ENCODE results near the gene ERCC3. TPM values are rescaled to one million over a fixed set of nuclear protein-coding genes. Genes with fewer than 3 reads are reported as not detected.

The ERCC3 gene
- total RNA-seq, 1 experiment from 2014 or later: 52.7 TPM

GRCh38 chr2:127218812-127219170, 75.2 kb downstream of the ERCC3 start (continued):
- TF ChIP-seq CTCF (IDR thresholded peaks at IDR 0.05 in 2 of 3, conservative IDR thresholded peaks at IDR 0.05 in 1 of 3; ENCODE audit: borderline replicate concordance in 1 of 3, insufficient read depth in 1 of 3, low read depth in 2 of 3, low read length in 2 of 3) (no peak), FOSL1 (IDR thresholded peaks at IDR 0.05; ENCODE audit: low read depth) (no peak)
- TF ChIP-seq, protein P1, sequence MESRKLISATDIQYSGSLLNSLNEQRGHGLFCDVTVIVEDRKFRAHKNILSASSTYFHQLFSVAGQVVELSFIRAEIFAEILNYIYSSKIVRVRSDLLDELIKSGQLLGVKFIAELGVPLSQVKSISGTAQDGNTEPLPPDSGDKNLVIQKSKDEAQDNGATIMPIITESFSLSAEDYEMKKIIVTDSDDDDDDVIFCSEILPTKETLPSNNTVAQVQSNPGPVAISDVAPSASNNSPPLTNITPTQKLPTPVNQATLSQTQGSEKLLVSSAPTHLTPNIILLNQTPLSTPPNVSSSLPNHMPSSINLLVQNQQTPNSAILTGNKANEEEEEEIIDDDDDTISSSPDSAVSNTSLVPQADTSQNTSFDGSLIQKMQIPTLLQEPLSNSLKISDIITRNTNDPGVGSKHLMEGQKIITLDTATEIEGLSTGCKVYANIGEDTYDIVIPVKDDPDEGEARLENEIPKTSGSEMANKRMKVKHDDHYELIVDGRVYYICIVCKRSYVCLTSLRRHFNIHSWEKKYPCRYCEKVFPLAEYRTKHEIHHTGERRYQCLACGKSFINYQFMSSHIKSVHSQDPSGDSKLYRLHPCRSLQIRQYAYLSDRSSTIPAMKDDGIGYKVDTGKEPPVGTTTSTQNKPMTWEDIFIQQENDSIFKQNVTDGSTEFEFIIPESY (IDR thresholded peaks at IDR 0.05; ENCODE audit: extremely low read depth, insufficient replicate concordance, low read length): no peak

- intact Hi-C loops (cut with micrococcal nuclease): no loop called here
- H3K27ac ChIP-seq (ENCODE audit: low read depth, low read length): no peak overlapping the region
- peak overlapping the region; percentile 24 for H3K4me2 ChIP-seq (ENCODE audit: low read length)
- no peak overlapping the region for H3K4me3 ChIP-seq (replicated peaks in 1 of 2; ENCODE audit: low read depth in 1 of 2, low read length in 2 of 2)
- H3K4me1 ChIP-seq (ENCODE audit: control insufficient read depth in 1 of 2, insufficient read depth in 2 of 2, low read length in 2 of 2): peaks cover 0 to 11% of the 10 kb centered on the region in 2 experiments; a peak in 1 of 4 replicates
- H3K9me3 ChIP-seq (ENCODE audit: control insufficient read depth in 1 of 2, insufficient read depth in 1 of 2, low read depth in 1 of 2, low read length in 2 of 2): no peaks in the 10 kb centered on the region
- no TSS peak for BruUV-seq (replicated peaks)
- H4K20me1 ChIP-seq (ENCODE audit: insufficient read depth): no peaks in the 10 kb centered on the region
- CTCF ChIA-PET: interaction anchor here (2.3 kb wide), 1 partner anchor 21 kb away, joined by 10 read pairs; no protein-coding TSS in a partner anchor
- H3K79me2 ChIP-seq (ENCODE audit: insufficient read depth, low read length): no peaks in the 10 kb centered on the region
- no peak overlapping the region for H3K9ac ChIP-seq (ENCODE audit: low read length)
- POLR2A ChIA-PET: no interaction called here
- DNase-seq (ENCODE audit: low read depth, low spot score) (peak; percentile 23), ATAC-seq (peak; percentile 83)
- no peaks in the 10 kb centered on the region for H3K9me2 ChIP-seq (ENCODE audit: insufficient read depth)
- no peaks in the 10 kb centered on the region for H3K36me3 ChIP-seq (ENCODE audit: control insufficient read depth in 1 of 2, insufficient read depth in 2 of 2, low read length in 2 of 2)
- H2AFZ ChIP-seq (ENCODE audit: low read depth, low read length, poor library complexity, severe bottlenecking): no peak overlapping the region
- no peaks in the 10 kb centered on the region for H3K27me3 ChIP-seq (ENCODE audit: insufficient read depth, low read length)
- TF ChIP-seq JUND (IDR thresholded peaks at IDR 0.05) (no peak), SP1 (IDR thresholded peaks at IDR 0.05; ENCODE audit: low read depth) (peak; percentile 75), FOSL1 (IDR thresholded peaks at IDR 0.05; ENCODE audit: low read depth) (peak; percentile 55; the same call in 1 of the 2 replicates)
- RAD21 ChIA-PET (ENCODE audit: low non-redundant PET in 1 of 2, low total read pairs in 2 of 2, uncharacterized antibody in 2 of 2, unreplicated experiment in 2 of 2): no interaction called here
These were observed 76.2 kb downstream of the ERCC3 start for GRCh38 chr2:127217470-127218325.
